ENCODE measurements around the gene ACTN2.
"Not testable (repeated sequence)": the region's sequence is repeated elsewhere in the genome, so short reads cannot be mapped to it uniquely, and the experiment has no call there.

Gene ACTN2

GRCh38 chr1:236685917-236686814, at the start of gene ACTN2:
ACTN2 (plus strand) TSS chr1:236686499; CDS start chr1:236686674, 175 bp downstream.
- peak; percentile 7 for DNase-seq (ENCODE audit: low read depth)

- no peak for DNase-seq (ENCODE audit: low read depth)
Observed at GRCh38 chr1:236638945-236639344, 47.4 kb upstream of the ACTN2 start.

GRCh38 chr1:236639686-236640085, 46.6 kb upstream of the ACTN2 start:
- DNase-seq (ENCODE audit: low read depth) = no peak

DNA sequence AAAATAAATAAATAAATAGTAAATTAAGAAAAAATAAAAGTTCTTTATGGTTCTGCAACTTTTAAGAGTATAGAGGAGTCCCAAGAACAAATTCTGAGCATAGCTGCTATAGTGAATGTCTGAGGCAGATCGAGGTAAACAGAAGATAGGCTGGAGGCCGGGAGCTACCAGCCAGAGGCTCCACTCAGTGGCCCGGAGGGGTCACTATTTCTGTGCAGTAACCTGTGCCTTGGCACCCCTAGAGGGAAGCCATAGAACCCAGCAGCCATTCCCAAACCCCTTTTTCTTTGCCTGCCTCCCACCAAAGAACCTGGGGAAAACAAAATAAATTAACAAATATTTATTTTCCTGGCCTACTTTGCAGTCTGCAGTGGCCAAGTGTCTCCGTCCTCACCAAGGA, 43.5 kb upstream of the ACTN2 start:
- no peak for DNase-seq (ENCODE audit: low read depth)

- DNase-seq (ENCODE audit: low read depth) = no peak
Observed at GRCh38 chr1:236645016-236645680, 41.2 kb upstream of the ACTN2 start.

DNA sequence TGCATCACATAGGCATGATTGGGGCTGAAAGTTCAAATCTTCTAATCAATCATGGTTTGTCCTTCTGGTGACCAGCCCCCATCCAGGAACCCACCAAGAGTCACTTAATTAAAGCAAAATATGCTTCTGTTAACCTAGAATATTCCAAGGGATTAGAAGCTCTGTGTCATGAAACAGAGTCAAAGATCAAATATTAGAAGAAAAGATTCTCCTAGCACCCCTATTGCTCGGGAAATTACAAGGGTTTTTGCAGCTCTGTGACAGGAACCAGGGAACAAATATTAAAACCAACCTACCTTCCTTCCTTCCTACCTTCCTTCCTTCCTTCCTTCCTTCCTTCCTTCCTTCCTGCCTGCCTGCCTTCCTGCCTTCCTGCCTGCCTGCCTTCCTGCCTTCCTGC, 31.8 kb upstream of the ACTN2 start:
- no peak for DNase-seq (ENCODE audit: low read depth)

- DNase-seq (ENCODE audit: low read depth) = no peak
Observed at GRCh38 chr1:236654957-236655356, 31.3 kb upstream of the ACTN2 start.

DNA sequence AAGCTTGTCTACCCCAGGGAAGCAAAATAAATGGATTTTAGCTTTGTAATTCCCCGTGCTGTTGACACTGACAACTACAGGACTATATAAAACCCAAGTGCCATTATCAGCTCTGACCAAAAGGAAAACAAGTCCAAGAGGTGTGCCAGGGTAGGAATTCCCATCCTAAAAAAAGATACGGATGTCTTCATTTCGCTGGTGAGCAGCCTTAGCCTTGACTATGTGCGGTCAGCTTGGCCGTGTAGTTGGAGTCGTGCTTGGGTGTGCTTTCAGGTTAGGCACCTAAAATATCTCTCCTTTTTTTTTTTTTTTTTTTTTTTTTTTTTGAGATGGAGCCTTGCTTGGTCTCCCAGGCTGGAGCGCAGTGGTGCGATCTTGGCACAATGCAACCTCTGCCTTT, 28.9 kb upstream of the ACTN2 start:
- DNase-seq (ENCODE audit: low read depth) = no peak

DNA sequence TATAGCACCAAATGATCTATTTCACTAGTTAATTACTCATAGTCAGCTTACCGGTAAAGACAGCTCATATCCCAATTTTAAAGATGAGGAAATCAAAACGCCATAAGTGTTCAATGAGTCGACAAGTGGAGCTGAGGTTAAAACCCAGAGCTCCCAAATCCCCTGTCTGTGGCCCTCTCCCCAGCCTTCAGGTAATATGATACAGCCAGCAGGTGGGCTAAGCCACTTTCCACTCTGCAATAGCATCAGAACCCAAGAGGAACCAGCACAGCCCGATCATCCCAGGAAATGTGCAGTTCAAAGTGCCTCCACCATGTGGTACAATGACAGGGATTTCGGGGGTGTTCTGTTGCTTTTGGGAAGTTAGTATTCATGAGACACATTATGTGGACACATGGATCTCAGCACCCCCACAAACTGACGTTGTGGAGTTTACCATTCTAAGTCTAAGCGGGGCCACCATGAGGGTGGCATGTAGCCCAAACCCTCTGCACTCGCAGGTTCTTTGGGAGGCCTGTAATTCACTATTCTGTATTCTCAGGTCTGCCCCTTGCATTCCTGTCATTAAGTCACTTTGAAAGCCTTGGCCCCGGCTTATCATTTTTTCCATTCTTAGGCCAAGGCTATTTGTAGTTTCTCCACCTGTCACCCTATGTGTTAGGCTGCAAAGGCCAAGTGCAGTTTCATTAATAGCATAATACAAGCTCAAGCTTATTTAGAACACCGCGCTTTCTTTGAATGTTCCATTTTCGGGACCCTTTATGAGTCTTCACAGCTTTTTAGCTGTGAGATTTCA, 26.3 kb upstream of the ACTN2 start:
- no peak for DNase-seq (ENCODE audit: low read depth)

GRCh38 chr1:236663934-236664333, 22.4 kb upstream of the ACTN2 start:
- DNase-seq (ENCODE audit: low read depth) = no peak

DNA sequence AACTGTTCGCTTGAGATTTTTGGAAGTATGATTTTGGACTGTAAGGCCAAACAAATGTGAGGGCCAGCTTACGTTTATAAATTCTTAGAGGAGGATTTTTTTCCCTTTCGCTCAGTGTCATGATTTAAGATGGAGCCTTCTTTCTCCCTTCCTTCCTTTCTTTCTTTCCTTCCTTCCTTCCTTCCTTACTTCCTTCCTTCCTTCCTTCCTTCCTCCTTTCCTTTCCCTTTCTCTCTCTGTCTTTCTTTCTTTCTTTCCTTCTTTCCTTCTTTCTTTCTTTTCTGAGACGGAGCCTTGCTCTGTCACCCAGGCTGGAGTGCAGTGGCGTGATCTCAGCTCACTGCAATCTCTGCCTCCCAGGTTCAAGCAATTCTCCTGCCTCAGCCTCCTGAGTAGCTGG, 17.4 kb upstream of the ACTN2 start:
- not testable (repeated sequence) for DNase-seq (ENCODE audit: low read depth)

- no peak for DNase-seq (ENCODE audit: low read depth)
Observed at GRCh38 chr1:236670060-236670459, 16.2 kb upstream of the ACTN2 start.

- no peak for DNase-seq (ENCODE audit: low read depth)
Observed at GRCh38 chr1:236673289-236673919, 12.9 kb upstream of the ACTN2 start.

DNA sequence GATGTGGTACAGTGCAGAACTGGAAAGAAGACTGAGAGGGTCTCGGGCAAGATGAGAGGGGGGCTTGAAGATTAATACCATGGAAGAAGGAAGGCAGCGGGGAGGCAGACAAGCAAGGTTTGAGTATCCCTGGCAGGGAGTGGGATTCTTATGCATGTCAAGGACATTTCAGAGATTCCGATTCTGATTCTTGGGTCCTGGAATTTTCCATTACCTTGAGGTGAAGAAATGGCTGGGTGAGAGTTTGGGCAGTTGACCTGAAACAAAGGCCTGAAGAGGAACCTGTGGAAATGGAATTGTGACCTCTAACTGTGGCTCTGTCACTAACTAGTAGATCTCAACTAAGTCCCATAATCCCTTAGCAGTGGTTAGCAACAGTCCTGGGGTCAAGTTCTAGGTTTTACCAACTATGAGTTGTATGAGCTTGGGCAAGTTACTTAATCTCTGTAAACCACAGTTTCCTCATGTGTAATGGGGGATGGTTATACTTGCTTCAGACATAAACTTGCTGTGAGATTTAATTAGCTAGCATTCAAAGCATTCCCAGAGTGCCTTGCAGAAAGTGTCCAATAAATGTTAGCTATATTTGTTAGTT, 8.6 kb upstream of the ACTN2 start:
- no peak for DNase-seq (ENCODE audit: low read depth)

- DNase-seq (ENCODE audit: low read depth) = no peak
Observed at GRCh38 chr1:236681219-236681618, 5.1 kb upstream of the ACTN2 start.

- no peak for DNase-seq (ENCODE audit: low read depth)
Observed at GRCh38 chr1:236685205-236685916, 938 bp upstream of the ACTN2 start.

GRCh38 chr1:236686815-236687160, 489 bp downstream of the ACTN2 start:
- no peak for DNase-seq (ENCODE audit: low read depth)

DNA sequence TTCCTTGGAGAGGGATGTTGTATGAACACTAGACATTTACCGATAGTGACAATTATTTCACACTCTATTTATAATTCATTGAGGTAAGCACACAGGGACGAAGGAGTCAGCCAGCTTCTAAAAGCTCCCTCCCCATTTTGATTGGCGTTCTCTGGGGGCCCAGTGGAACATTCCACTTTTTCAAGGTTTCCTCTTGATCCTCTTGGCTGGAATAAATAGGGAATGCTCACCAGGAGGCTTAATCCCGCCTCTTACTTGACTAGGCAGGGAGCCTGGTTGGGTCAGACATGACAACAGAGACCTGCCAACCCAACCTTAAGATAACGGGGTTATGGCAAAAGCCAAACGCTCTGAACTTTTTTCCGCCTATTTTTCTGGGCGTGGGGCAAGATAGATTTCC, 974 bp downstream of the ACTN2 start:
- no peak for DNase-seq (ENCODE audit: low read depth)

DNA sequence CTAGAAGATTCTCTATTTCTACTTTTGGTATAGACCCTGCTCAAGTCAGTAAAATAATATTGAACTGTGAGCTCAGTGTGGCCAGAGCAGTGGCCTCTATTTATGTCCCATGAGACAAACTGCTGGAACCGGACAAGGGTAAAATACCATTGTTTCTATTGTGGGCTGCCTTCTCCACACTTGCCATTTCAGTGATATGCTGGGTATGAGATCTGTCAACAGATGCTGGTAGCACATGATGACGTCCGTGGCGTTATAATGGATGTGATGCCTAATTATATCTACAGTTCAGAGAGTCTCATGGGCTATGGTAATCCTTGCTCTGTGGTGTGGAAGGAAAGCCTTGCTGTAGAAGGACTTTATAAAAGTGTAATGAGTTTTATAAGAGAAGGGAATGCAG, 2.4 kb downstream of the ACTN2 start:
- DNase-seq (ENCODE audit: low read depth) = no peak

DNA sequence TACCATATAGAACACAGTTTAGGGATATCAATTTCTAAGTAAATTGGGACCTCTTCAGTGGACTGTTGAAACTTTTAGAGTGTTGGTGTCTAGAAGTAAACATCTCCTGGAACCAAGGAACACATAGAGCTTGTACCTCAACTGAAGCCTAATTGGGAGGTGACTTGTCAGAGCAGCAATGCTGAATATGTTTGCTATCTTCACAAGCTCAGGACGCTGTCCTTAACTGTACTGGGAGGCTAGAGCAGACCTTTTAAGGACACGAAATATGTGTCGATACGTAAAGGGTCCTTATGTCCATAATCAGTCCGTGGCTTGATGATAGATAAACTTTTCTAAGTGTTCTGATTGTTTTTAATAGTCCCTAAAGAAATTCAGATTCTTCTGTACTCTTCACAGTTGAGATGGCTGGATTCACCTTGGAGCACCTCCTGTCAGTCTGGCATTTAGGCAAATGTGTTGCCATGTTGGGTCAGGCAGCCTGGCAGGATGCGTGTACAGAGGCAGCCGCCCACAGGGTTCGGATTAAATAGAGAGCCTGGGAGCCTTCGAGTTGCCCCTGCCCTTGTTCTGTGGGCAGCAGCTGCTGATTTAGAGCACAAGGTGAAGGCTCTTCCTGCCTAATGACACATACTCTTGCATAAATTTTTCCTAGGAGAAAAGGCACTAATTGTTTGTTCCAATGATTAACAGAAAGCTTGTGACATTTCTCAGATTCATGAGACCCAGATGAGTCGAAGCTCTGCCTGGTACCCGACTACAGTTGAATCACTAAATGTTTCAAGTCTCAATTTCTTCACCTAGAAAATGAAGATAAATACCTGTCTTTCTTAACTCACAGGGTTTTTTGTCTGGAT, 3.6 kb downstream of the ACTN2 start:
- DNase-seq (ENCODE audit: low read depth) = no peak
